ENCODE measurements around the gene ZFYVE28.

- TF ChIP-seq CTCF (conservative IDR thresholded peaks at IDR 0.05 in 1 of 2, IDR thresholded peaks at IDR 0.05 in 1 of 2; ENCODE audit: extremely low read depth in 1 of 2, insufficient read depth in 1 of 2, low read depth in 1 of 2, low read length in 2 of 2) = no peak
- TF ChIP-seq EZH2 (IDR thresholded peaks at IDR 0.05; ENCODE audit: borderline replicate concordance, low read length) = no peak
Measured at GRCh38 chr4:2287594-2287915, 130.9 kb downstream of the ZFYVE28 start.

Measured in mammary epithelial cell (primary cell).